AG04450 (cell line): ENCODE measurements around the gene ESPL1. TPM values are rescaled to one million over a fixed set of nuclear protein-coding genes. Genes with fewer than 3 reads are reported as not detected.
"Not testable (repeated sequence)": the region's sequence is repeated elsewhere in the genome, so short reads cannot be mapped to it uniquely, and the experiment has no call there.

Experiments
- CTCF ChIA-PET: fragments of 300-600, 350-600 bp; formaldehyde crosslinking; extraction: SDS; loops from one replicate; lab custom pipeline; 2022; ENCODE audit warnings: antibody characterized with exemption, inconsistent platforms; lab: Charles Lee
- POLR2A ChIA-PET: fragments of 350-600 bp; formaldehyde crosslinking; extraction: SDS; loops from one replicate; lab custom pipeline; 2021; ENCODE audit warnings: antibody characterized with exemption, inconsistent platforms; lab: Yijun Ruan, JAX
- DNase-seq: peaks from one replicate; pipeline ENCODE4 v3.0.0-alpha.2; 2011; ENCODE audit warnings: low read depth, low spot score
- H3K27ac ChIP-seq: one replicate; pipeline ENCODE4 v1.5.1; 2012; ENCODE audit warnings: low read depth, low read length, control low read depth
- H3K27me3 ChIP-seq: one replicate; pipeline ENCODE4 v1.6.0; 2012; ENCODE audit warnings: low read length; ENCODE audit not compliant: control insufficient read depth, insufficient read depth
- H3K4me3 ChIP-seq: 2 replicates; pipeline ENCODE4 v1.5.1; 2011; ENCODE audit warnings: mild to moderate bottlenecking, low read depth, low read length, control low read depth
- H3K9me3 ChIP-seq: 2 replicates; pipeline ENCODE4 v1.5.1; 2012; ENCODE audit warnings: low read length; ENCODE audit not compliant: control insufficient read depth, insufficient read depth
- CTCF ChIP-seq: IDR thresholded peaks from 2 replicates; pipeline ENCODE4 v1.5.1; 2011; ENCODE audit warnings: low read depth, low read length, control low read depth, inconsistent platforms
- polyA plus RNA-seq: library from polyadenylated mRNA; depleted of rRNA; stranded (reverse); fragments of >200 nt; gene quantifications from 2 replicates; pipeline ENCODE4 v1.2.3, GENCODE V29; 2011

ESPL1 gene
- polyA plus RNA-seq, 1 experiment: 1.6 TPM

GRCh38 chr12:53295070-53295890 is 27.2 kb downstream of the ESPL1 start, which contains the start of gene PFDN5:
TSS of gene PFDN5 (plus strand) at chr12:53295542. CDS start at chr12:53295568, 26 bp downstream.
- ChIA-PET CTCF (interaction anchor here (0.7 to 16.4 kb wide), 7 partner anchors 13 to 450 kb away, joined by 3 to 183 read pairs (median 3); partner anchors contain the start of gene AAAS), POLR2A (interaction anchor here (0.7 to 1.8 kb wide), 9 partner anchors 13 to 247 kb away, joined by 3 to 12 read pairs (median 4); partner anchors contain the start of genes AAAS, CSAD, SPRYD3 and TARBP2)

GRCh38 chr12:53295891-53296219 is 27.8 kb downstream of the ESPL1 start:
- Histone ChIP-seq H3K4me3 (peak overlapping the region; percentile 99), H3K9me3 (no peaks in the 10 kb centered on the region; the same call in 1 of the 2 replicates), H3K27ac (peak overlapping the region; percentile 73), H3K27me3 (no peaks in the 10 kb centered on the region)
- no peak for TF ChIP-seq CTCF
- no peak for DNase-seq
- CTCF ChIA-PET: interaction anchor here (0.7 to 16.4 kb wide), 6 partner anchors 14 to 197 kb away, joined by 3 to 183 read pairs (median 4); partner anchors contain the start of gene AAAS
- POLR2A ChIA-PET: interaction anchor here (0.7 to 1.8 kb wide), 9 partner anchors 12 to 248 kb away, joined by 3 to 12 read pairs (median 4); partner anchors contain the start of genes AAAS, CSAD, SPRYD3 and TARBP2

More at GRCh38 chr12:53295070-53295890, 27.2 kb downstream of the ESPL1 start, which contains the start of gene PFDN5:
- Histone ChIP-seq H3K9me3 (no peaks in the 10 kb centered on the region; the same call in 1 of the 2 replicates), H3K4me3 (peak within 1 kb of the TSS; percentile 99), H3K27ac (peak within 1 kb of the TSS; percentile 73), H3K27me3 (no peaks in the 10 kb centered on the region)
- TF ChIP-seq CTCF: peak; percentile 11; the same call in 1 of the 2 replicates
- DNase-seq: peak; percentile 73

GRCh38 chr12:53297106-53297505 is 29.0 kb downstream of the ESPL1 start:
- DNase-seq, H3K9me3 ChIP-seq, H3K27me3 ChIP-seq: not testable (repeated sequence)
- ChIA-PET CTCF (interaction anchor here (0.6 to 16.4 kb wide), 8 partner anchors 9 to 290 kb away, joined by 3 to 183 read pairs (median 4); partner anchors contain the start of gene AAAS), POLR2A (interaction anchor here (2.0 kb wide), 1 partner anchor 24 kb away, joined by 9 read pairs; the partner anchor contains the start of gene AAAS)
- peak overlapping the region; percentile 99; the same call in 1 of the 2 replicates for H3K4me3 ChIP-seq
- H3K27ac ChIP-seq: peak overlapping the region; percentile 96

GRCh38 chr12:53298164-53298563 is 30.1 kb downstream of the ESPL1 start:
- no peak for TF ChIP-seq CTCF
- H3K27me3 ChIP-seq: no peaks in the 10 kb centered on the region
- POLR2A ChIA-PET: interaction anchor here (0.5 to 2.0 kb wide), 10 partner anchors 11 to 203 kb away, joined by 3 to 9 read pairs (median 3); partner anchors contain the start of genes AAAS and TARBP2
- peak overlapping the region; percentile 38; the same call in 1 of the 2 replicates for H3K4me3 ChIP-seq
- peak; percentile 79 for DNase-seq
- CTCF ChIA-PET: interaction anchor here (0.7 to 16.4 kb wide), 8 partner anchors 10 to 291 kb away, joined by 3 to 183 read pairs (median 5); partner anchors contain the start of gene AAAS
- H3K9me3 ChIP-seq: no peaks in the 10 kb centered on the region; the same call in 1 of the 2 replicates
- peak overlapping the region; percentile 96 for H3K27ac ChIP-seq

GRCh38 chr12:53299101-53299453 is 31.0 kb downstream of the ESPL1 start:
- TF ChIP-seq CTCF: no peak
- ChIA-PET CTCF (interaction anchor here (0.6 to 16.4 kb wide), 4 partner anchors 23 to 341 kb away, joined by 4 to 183 read pairs (median 42); partner anchors contain the start of gene AAAS), POLR2A (interaction anchor here (0.7 to 1.4 kb wide), 9 partner anchors 8 to 205 kb away, joined by 3 to 6 read pairs (median 4); partner anchors contain the start of genes AAAS and SP1)
- no peak for DNase-seq
- H3K27ac ChIP-seq: peak overlapping the region; percentile 96
- no peaks in the 10 kb centered on the region for H3K27me3 ChIP-seq
- peak overlapping the region; percentile 92 for H3K4me3 ChIP-seq
- H3K9me3 ChIP-seq: no peaks in the 10 kb centered on the region; the same call in 1 of the 2 replicates
